Stimulated activated CD4-positive, alpha-beta T cell treated with anti-CD3 and anti-CD28 coated beads, Interleukin-4, amount 100 ng/mL, for 48 hours (primary cell): ENCODE measurements around the gene EFCAB8.

ENCODE experiments used
- DNase-seq, 2 donors: peaks; one replicate each; pipeline ENCODE4 v3.0.0-alpha.2; 2020; ENCODE audit warnings: low read depth in 2 of 2

EFCAB8 gene

GRCh38 chr20:32858701-32859372 is at the start of gene EFCAB8:
Gene EFCAB8 (plus strand): TSS chr20:32858923. CDS start chr20:32863793, 4,870 bp downstream.
- no peak for DNase-seq

- no peak for DNase-seq
These were observed 48.8 kb upstream of the EFCAB8 start for GRCh38 chr20:32809907-32810306.

DNA sequence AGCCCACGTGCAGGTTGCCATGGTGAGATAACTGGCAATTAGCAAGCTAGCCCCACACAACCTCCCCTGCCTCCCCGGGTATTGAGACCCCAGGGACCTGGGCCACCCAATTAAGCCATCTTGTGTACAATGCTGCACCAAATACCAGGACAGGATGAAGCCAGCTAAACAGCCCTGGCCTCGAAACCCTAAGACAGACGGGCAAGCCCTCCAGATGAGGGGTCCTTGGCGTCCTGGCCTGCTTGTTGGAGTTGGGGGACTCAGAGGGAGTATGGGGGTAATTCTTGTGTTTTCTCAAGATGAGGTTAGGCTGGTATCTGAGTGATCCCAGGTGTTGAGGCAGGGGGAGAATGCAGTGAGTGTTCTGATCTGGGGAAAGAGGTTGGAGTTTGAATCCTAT is 47.8 kb upstream of the EFCAB8 start:
- no peak for DNase-seq

GRCh38 chr20:32811886-32812285 is 46.8 kb upstream of the EFCAB8 start:
- DNase-seq: no peak

GRCh38 chr20:32819992-32820697 is 38.6 kb upstream of the EFCAB8 start:
- peak; percentile 86 to 89 for DNase-seq

GRCh38 chr20:32820698-32821377 is 37.9 kb upstream of the EFCAB8 start:
- DNase-seq: peak in 1 of 2 donors; percentile 4

- DNase-seq: no peak
These were observed 36.5 kb upstream of the EFCAB8 start for GRCh38 chr20:32822225-32822624.

DNA sequence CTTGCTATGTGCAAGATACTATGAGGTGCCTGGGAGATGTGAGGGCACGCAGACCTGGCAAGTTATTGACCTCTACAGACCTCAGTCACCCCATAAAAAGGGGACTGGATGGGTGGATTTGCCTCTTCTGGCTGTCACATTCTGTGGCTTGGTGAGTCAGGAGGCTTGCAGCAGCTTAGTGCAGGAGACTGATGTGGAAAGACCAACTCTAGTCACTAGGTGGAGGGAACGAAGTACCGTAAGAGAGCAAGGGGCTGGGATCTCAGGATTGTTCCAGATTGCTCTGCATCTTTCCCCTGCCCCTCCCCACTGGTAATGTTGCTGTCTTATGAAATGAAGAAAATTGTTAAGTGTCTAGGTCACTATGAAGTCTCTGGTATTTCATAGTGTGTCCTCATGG is 35.6 kb upstream of the EFCAB8 start:
- DNase-seq: peak in 1 of 2 donors; percentile 6

DNA sequence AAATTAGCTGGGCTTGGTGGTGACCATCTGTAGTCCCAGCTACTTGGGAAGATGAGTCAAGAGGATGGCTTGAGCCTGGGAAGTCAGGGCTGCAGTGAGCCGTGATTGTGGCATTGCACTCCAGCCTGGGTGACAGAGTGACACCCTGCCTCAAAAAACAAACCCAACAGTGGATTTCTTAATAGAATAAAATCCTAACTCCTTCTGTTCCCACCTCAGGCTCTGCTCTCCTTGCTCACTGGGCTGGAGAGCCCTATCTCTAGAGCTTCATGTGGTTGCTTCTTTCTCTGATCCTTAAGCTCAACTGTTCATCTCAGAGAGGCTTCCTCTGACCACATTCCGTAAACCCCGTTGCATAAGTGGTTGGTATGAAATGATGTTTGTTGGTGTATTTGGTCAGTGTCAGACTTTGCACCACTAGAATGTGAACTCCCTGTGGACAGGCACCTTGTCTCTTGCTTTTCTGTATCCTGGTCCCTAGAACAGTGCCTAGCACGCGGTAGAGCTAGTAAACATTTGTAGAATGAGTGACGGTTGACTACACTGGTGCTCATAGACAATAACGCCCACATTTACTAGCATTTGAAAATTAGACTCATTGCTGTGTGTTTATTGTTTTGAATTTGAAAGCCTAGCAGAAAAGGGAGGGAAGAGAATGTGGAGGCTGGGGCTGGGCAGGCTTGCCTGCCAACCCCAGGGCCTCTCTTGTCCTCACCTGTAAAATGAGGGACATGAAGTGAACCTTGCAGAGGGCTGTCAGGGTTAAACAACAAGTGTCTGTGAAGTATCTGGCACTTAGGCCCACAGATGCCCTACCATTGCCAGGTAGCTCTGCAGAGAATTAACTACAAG is 34.8 kb upstream of the EFCAB8 start:
- DNase-seq: no peak

DNA sequence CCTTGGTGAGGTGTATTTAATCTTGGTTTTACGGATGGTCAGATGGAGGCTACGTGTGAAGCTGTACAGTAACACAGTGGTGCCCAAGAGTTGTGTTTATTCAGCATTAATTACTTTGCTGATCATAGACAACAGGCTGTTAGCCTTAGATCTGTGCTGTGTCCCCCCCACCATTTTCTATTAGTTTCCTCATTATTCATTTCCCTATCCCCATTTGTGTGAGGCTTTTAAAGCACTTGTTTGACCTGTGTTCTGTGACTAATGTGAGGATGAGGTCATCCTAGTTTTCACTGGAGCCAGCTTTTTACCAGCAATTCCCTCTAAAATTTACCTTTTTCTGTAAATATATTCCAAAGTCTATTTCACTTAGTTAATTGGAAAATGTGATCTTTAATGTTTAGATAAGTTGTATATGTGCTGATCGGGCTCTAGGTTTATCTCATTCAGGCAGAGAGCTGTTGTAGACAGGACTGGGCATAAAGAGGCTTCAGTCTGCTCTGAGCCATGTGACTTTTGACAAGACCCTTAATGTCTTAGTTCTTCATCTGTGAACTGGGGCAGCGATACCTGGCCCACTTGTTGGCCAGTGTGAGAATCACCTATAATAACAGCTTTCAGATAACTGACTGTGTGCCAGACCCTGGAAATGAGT is 30.6 kb upstream of the EFCAB8 start:
- no peak for DNase-seq

- DNase-seq: no peak
These were observed 29.3 kb upstream of the EFCAB8 start for GRCh38 chr20:32829311-32830005.

DNA sequence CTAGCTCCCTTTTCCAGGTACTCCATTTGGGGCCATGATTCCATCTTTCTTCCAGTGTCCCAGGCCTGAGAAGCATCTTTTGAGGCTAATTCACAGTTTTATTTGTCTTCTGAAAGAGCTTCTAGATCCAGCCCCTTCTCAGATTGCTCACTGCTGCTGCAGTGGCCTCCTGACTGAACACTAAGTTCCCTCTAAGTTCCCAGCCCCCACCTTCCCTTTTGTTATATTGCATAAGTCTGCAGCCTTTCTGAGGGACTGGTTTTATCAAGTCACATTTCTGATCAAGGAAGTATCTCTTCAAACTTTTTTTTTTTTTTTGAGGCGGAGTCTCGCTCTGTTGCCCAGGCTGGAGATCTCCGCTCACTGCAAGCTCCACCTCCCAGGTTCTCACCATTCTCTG is 28.3 kb upstream of the EFCAB8 start:
- no peak for DNase-seq

- DNase-seq: no peak
These were observed 26.7 kb upstream of the EFCAB8 start for GRCh38 chr20:32831982-32832381.

DNA sequence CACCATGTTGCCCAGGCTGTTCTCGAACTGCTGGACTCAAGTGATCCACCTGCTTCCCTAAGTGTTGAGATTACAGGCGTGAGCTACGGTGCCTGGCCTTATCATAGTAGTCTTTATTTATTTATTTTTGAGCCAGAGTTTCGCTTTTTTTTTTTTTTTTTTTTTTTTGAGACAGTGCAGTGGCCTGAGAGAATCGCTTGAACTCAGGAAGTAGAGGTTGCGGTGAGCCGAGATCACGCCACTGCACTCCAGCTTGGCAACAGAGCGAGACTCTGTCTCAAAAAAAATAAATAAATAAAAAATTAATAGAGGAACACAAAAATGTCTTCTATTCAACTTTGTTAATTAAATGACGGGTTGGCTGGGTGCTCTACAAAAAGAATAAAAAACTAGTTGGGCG is 26.1 kb upstream of the EFCAB8 start:
- no peak for DNase-seq

GRCh38 chr20:32834972-32835371 is 23.8 kb upstream of the EFCAB8 start:
- DNase-seq: no peak

GRCh38 chr20:32837157-32837556 is 21.6 kb upstream of the EFCAB8 start:
- no peak for DNase-seq

DNA sequence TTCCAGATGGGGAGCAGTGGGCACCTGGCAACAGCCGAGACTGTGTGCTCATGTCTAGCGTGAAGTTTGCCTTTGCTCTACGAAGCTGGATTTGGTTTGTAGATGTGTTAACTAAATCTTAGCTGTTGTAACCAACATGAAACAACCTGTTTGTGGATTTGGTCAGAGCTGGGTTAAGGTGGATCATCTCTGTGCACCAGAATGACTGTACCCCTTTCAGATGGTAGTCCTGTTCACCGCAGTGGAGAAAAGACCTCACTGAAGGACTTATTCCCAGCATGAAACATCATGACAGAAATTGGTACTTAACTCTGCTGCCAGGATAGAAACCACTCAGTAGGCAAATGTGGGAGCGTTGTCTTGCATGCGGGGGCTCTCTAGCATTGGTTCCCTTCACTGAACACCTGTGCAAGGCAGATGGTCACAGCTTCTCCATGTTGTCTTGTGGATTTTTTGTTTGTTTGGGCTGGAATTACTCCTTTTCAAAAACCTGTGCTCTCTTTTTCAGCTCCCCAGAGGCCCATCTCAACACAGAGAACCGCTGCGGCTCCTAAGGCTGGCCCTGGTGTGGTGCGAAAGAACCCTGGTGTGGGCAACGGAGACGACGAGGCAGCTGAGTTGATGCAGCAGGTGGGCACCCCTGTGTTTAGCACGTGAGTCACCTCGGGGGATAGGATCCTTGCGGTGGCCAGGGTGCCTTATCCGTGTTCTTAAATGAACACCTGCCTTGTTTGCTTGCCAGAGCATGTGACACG is 19.3 kb upstream of the EFCAB8 start:
- no peak for DNase-seq

DNA sequence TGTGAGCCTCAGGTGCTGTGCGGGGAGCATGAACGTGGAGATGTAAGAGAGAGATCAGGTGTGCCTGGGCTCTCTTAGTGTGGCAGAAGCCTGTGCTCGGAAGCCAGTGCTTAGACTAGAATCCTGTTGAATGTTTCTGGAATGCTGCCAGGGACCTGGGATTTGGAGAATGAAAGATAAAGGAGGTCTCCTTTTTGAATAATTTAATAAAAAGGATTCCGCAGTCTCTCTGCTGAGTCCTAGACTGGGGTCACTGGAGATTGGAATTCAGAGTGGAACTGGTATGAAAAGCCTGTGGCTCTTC is 18.8 kb upstream of the EFCAB8 start:
- DNase-seq: no peak

DNA sequence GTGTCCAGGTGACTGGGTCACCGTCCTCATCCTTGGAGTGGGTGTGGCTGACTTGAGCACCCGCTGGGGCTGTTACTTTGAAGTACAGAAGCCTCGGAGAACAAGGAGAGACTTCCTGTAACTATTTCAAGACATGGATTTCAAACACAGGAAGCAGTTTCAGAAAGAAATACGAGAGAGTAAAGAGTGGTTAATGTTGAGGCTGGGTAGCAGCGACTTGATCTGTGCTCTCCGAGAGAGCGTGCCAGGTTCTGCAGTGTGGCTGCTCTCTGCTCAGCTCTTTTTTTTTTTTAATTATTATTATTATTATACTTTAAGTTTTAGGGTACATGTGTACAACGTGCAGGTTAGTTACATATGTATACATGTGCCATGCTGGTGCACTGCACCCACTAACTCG is 17.5 kb upstream of the EFCAB8 start:
- no peak for DNase-seq

- DNase-seq: no peak
These were observed 17.1 kb upstream of the EFCAB8 start for GRCh38 chr20:32841632-32842031.
